Activated T-cell treated with anti-CD3 and anti-CD28 coated beads, Interleukin-2, amount 50 U/mL, for 72 hours (primary cell): ENCODE measurements around the gene TNFAIP6. TPM values are rescaled to one million over a fixed set of nuclear protein-coding genes. Genes with fewer than 3 reads are reported as not detected.
"Not testable (repeated sequence)": the region's sequence is repeated elsewhere in the genome, so short reads cannot be mapped to it uniquely, and the experiment has no call there.

Experiments
- ATAC-seq, 2 donors: fragments of 150-1000 bp; cut with Tn5 transposase; replicated peaks in 1 of 2; 2 replicates each; pipeline ENCODE4 v1.10.0; 2021; ENCODE audit warnings: moderate library complexity in 2 of 2, mild to moderate bottlenecking in 1 of 2
- DNase-seq, 2 donors: peaks; one replicate each; pipeline ENCODE4 v3.0.0; 2021 to 2022; ENCODE audit warnings: mixed read lengths in 1 of 2
- H3K27ac Mint-ChIP-seq: one replicate; pipeline ENCODE4 v1.8.0; 2022; ENCODE audit warnings: mild to moderate bottlenecking, moderate library complexity, mixed read lengths
- H3K27me3 Mint-ChIP-seq: one replicate; pipeline ENCODE4 v1.8.0; 2022; ENCODE audit warnings: low read depth, mixed read lengths
- H3K36me3 Mint-ChIP-seq, 2 donors: one replicate each; pipeline ENCODE4 v1.8.0; 2022; ENCODE audit warnings: mixed read lengths in 2 of 2, mild to moderate bottlenecking in 1 of 2; ENCODE audit not compliant: insufficient read depth in 2 of 2
- H3K4me1 Mint-ChIP-seq: one replicate; pipeline ENCODE4 v1.8.0; 2022; ENCODE audit warnings: low read depth, mixed read lengths
- H3K4me3 Mint-ChIP-seq, 2 donors: one replicate each; pipeline ENCODE4 v1.8.0; 2022; ENCODE audit warnings: mild to moderate bottlenecking in 2 of 2, mixed read lengths in 2 of 2, moderate library complexity in 2 of 2
- H3K9me3 Mint-ChIP-seq, 2 donors: one replicate each; pipeline ENCODE4 v1.8.0; 2022; ENCODE audit warnings: mixed read lengths in 2 of 2
- total RNA-seq, 2 donors: library from RNA; stranded (reverse); gene quantifications; one replicate each; pipeline ENCODE4 v1.2.3, GENCODE V29; 2022

Gene TNFAIP6
- total RNA-seq, 2 donors from 2014 or later, result not detected

GRCh38 chr2:151409601-151410484 is 52.5 kb downstream of the TNFAIP6 start, which contains the start of gene RIF1:
Gene RIF1 (plus strand): TSS chr2:151409902. CDS start chr2:151410424, 522 bp downstream.
- peak within 1 kb of the TSS; percentile 92 for H3K27ac Mint-ChIP-seq
- no peaks in the 10 kb centered on the region for H3K27me3 Mint-ChIP-seq
- peaks cover 6 to 17% of the 10 kb centered on the region in 2 donors for H3K36me3 Mint-ChIP-seq
- H3K4me1 Mint-ChIP-seq, result peaks cover 26% of the 10 kb centered on the region
- DNase-seq, result peak; percentile 84 to 85
- peak; percentile 93 to 96 for ATAC-seq
- H3K9me3 Mint-ChIP-seq, result no peaks in the 10 kb centered on the region
- peak within 1 kb of the TSS; percentile 89 to 96 for H3K4me3 Mint-ChIP-seq

GRCh38 chr2:151410485-151410834 is 53.1 kb downstream of the TNFAIP6 start:
- ATAC-seq (peak; percentile 37 to 58), DNase-seq (peak; percentile 42 to 46)
- H3K27me3 Mint-ChIP-seq, result no peaks in the 10 kb centered on the region
- H3K4me3 Mint-ChIP-seq, result peak overlapping the region; percentile 89 to 96
- peak overlapping the region; percentile 92 for H3K27ac Mint-ChIP-seq
- peaks cover 6 to 21% of the 10 kb centered on the region in 2 donors for H3K36me3 Mint-ChIP-seq
- no peaks in the 10 kb centered on the region for H3K9me3 Mint-ChIP-seq
- peaks cover 28% of the 10 kb centered on the region for H3K4me1 Mint-ChIP-seq

GRCh38 chr2:151417650-151418049 is 60.3 kb downstream of the TNFAIP6 start:
- peaks cover 34% of the 10 kb centered on the region for H3K4me1 Mint-ChIP-seq

GRCh38 chr2:151421681-151422080 is 64.3 kb downstream of the TNFAIP6 start:
- not testable (repeated sequence) for H3K27me3 Mint-ChIP-seq, H3K9me3 Mint-ChIP-seq, DNase-seq, H3K4me3 Mint-ChIP-seq, H3K27ac Mint-ChIP-seq, ATAC-seq
- H3K4me1 Mint-ChIP-seq, result peaks cover 50% of the 10 kb centered on the region
- peaks cover 18 to 47% of the 10 kb centered on the region in 2 donors for H3K36me3 Mint-ChIP-seq

More at GRCh38 chr2:151417650-151418049, 60.3 kb downstream of the TNFAIP6 start:
- Mint-ChIP-seq H3K27me3 (no peaks in the 10 kb centered on the region), H3K4me3 (no peak overlapping the region), H3K9me3 (no peaks in the 10 kb centered on the region), H3K27ac (peak overlapping the region; percentile 76), H3K36me3 (peaks cover 7 to 36% of the 10 kb centered on the region in 2 donors)
- ATAC-seq (no peak), DNase-seq (no peak)

- ATAC-seq (peak; percentile 36 to 49), DNase-seq (no peak)
- peak overlapping the region in 1 of 2 donors; percentile 72 for H3K4me3 Mint-ChIP-seq
- peaks cover 50% of the 10 kb centered on the region for H3K4me1 Mint-ChIP-seq
- peak overlapping the region; percentile 93 for H3K27ac Mint-ChIP-seq
- H3K9me3 Mint-ChIP-seq, result no peaks in the 10 kb centered on the region
- no peaks in the 10 kb centered on the region for H3K27me3 Mint-ChIP-seq
- H3K36me3 Mint-ChIP-seq, result peaks cover 18 to 40% of the 10 kb centered on the region in 2 donors
Observed at GRCh38 chr2:151422917-151423439, 65.6 kb downstream of the TNFAIP6 start.

GRCh38 chr2:151423760-151424159 is 66.4 kb downstream of the TNFAIP6 start:
- DNase-seq, result no peak
- no peaks in the 10 kb centered on the region for H3K27me3 Mint-ChIP-seq
- H3K27ac Mint-ChIP-seq, result peak overlapping the region; percentile 93
- no peaks in the 10 kb centered on the region for H3K9me3 Mint-ChIP-seq
- H3K4me3 Mint-ChIP-seq, result peak overlapping the region; percentile 32 to 72
- peak; percentile 64 to 83 for ATAC-seq
- H3K4me1 Mint-ChIP-seq, result peaks cover 50% of the 10 kb centered on the region
- peaks cover 18 to 44% of the 10 kb centered on the region in 2 donors for H3K36me3 Mint-ChIP-seq

Other genes with a start within 250 kb of the TNFAIP6 start
- 1 to 10 TPM; 5.2 to 5.5 TPM for gene RBM43, start 95.7 kb upstream of the TNFAIP6 start, total RNA-seq
- gene NMI, start 67.9 kb upstream of the TNFAIP6 start, total RNA-seq, result 10 to 100 TPM; 28.8 to 39.0 TPM
- 10 to 100 TPM; 50.4 to 58.3 TPM for gene RIF1, start 52.3 kb downstream of the TNFAIP6 start, total RNA-seq